D721Med (cell line): ENCODE measurements around the gene INPP5K.
A peak's percentile ranks its signal among the peaks of the same experiment; 100 is the strongest.

Source experiments
- DNase-seq: peaks from one replicate; pipeline ENCODE4 v3.0.0; 2011; ENCODE audit warnings: low spot score; ENCODE audit not compliant: insufficient read length
- FAIRE-seq: peaks from 2 replicates; lab custom pipeline; 2011; peaks lifted over from hg19 to GRCh38; lab: Jason Lieb, UNC
- TF ChIP-seq, protein P1 (sequence below): IDR thresholded peaks from 2 replicates; pipeline ENCODE4 v1.5.1; 2012; ENCODE audit warnings: mild to moderate bottlenecking, control low read depth; ENCODE audit not compliant: insufficient read depth; ENCODE audit errors: missing control alignments

Gene INPP5K

GRCh38 chr17:1560101-1560857 lies 43.9 kb upstream of the INPP5K start:
- TF ChIP-seq, protein P1, sequence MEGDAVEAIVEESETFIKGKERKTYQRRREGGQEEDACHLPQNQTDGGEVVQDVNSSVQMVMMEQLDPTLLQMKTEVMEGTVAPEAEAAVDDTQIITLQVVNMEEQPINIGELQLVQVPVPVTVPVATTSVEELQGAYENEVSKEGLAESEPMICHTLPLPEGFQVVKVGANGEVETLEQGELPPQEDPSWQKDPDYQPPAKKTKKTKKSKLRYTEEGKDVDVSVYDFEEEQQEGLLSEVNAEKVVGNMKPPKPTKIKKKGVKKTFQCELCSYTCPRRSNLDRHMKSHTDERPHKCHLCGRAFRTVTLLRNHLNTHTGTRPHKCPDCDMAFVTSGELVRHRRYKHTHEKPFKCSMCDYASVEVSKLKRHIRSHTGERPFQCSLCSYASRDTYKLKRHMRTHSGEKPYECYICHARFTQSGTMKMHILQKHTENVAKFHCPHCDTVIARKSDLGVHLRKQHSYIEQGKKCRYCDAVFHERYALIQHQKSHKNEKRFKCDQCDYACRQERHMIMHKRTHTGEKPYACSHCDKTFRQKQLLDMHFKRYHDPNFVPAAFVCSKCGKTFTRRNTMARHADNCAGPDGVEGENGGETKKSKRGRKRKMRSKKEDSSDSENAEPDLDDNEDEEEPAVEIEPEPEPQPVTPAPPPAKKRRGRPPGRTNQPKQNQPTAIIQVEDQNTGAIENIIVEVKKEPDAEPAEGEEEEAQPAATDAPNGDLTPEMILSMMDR, result no peak
- DNase-seq (no peak), FAIRE-seq (no peak)

- DNase-seq, result no peak
- FAIRE-seq, result no peak
- TF ChIP-seq, protein P1, result no peak
Measured at GRCh38 chr17:1559047-1560043, 42.9 kb upstream of the INPP5K start.

DNA sequence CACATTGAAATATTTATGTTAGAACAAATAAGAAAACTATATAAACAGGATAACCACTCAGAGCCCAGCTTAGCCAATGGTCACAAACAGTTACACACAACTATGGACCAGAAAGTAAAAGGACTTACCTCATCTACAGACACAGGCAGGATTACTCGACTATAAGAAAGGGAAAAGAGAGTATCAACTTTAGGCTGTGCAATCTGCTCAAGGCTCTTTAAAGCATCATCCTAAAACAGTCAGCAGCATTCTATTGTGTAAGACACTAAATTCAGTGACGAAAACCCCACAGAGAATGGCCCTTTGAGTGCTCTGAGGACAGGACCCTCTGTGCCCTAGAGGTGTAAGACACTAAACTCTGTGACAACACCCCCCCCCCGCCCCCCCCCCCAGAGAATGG lies 42.0 kb upstream of the INPP5K start:
- DNase-seq, result no peak
- TF ChIP-seq, protein P1, result no peak
- FAIRE-seq, result no peak

- DNase-seq (no peak), FAIRE-seq (no peak)
- TF ChIP-seq, protein P1, result no peak
Measured at GRCh38 chr17:1557355-1558095, 41.1 kb upstream of the INPP5K start.

DNA sequence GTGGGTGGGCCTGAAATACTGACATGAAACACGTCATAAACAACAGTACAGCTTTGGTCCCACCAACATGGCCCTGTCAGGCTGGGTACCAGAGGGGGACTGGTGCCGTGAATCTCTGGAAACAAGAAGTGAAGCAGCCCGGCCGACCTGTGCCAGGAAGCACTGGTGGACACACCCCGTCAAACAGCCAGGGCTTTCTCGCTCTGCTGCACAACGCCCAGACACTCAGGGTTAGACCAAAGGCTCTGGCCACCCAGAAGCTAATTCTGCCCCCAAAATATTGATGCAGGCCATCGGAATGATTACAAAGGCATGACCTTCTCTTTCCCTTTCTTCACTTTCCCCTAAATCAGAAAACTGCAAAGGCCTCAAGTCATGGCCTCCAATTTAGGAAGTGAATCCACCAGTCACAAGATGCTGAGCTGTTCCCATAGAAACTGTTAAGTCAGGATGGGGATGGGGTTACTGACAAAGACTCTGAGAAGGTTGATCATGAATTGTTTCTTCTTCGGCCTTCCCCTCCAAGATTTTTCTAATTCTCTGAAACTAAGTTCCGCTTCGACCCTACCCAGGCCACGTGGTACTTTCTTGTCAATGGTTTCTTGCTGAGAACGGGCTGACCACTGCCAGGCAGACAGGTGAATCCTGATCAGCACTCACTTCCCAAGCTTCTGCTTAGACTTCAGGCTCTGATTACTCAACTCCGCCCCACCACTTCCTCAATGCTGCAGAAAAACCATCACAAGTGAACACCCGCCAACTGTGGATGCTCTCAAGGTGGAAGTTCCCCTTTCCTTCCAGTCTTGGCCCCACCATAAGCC lies 39.4 kb upstream of the INPP5K start:
- DNase-seq (no peak), FAIRE-seq (peak; percentile 68)
- TF ChIP-seq, protein P1, result no peak

- TF ChIP-seq, protein P1, result no peak
- peak; percentile 79 for DNase-seq
- peak; percentile 97 for FAIRE-seq
Measured at GRCh38 chr17:1554751-1555540, 38.5 kb upstream of the INPP5K start.
